HG02885 (cell line): ENCODE results near the gene TXNRD1.

Experiments used
- ATAC-seq: cut with Tn5 transposase; IDR thresholded peaks from one replicate; pipeline ENCODE4 v1.9.1; 2021; ENCODE audit warnings: mild to moderate bottlenecking; ENCODE audit not compliant: unreplicated experiment, poor library complexity

Gene TXNRD1

GRCh38 chr12:104344682-104345081, 129.1 kb downstream of the TXNRD1 start:
- no peak for ATAC-seq

GRCh38 chr12:104345234-104346066, 129.9 kb downstream of the TXNRD1 start:
- ATAC-seq: no peak

- ATAC-seq: no peak
Observed at GRCh38 chr12:104347374-104348075, 131.9 kb downstream of the TXNRD1 start.

- ATAC-seq: no peak
Observed at GRCh38 chr12:104348283-104348993, 132.9 kb downstream of the TXNRD1 start.

- no peak for ATAC-seq
Observed at GRCh38 chr12:104348994-104349494, 133.5 kb downstream of the TXNRD1 start.

- ATAC-seq: no peak
Observed at GRCh38 chr12:104350211-104351056, 134.9 kb downstream of the TXNRD1 start.

GRCh38 chr12:104351057-104351983, 135.7 kb downstream of the TXNRD1 start:
- ATAC-seq: no peak

GRCh38 chr12:104352106-104352713, 136.6 kb downstream of the TXNRD1 start:
- ATAC-seq: no peak

GRCh38 chr12:104353012-104353981, 137.7 kb downstream of the TXNRD1 start:
- no peak for ATAC-seq

GRCh38 chr12:104354167-104354867, 138.7 kb downstream of the TXNRD1 start:
- ATAC-seq: no peak

GRCh38 chr12:104354868-104355570, 139.4 kb downstream of the TXNRD1 start:
- ATAC-seq: no peak

- no peak for ATAC-seq
Observed at GRCh38 chr12:104355630-104356029, 140.1 kb downstream of the TXNRD1 start.

- ATAC-seq: no peak
Observed at GRCh38 chr12:104356231-104357115, 140.9 kb downstream of the TXNRD1 start.

GRCh38 chr12:104357421-104357952, 141.9 kb downstream of the TXNRD1 start:
- no peak for ATAC-seq
